ENCODE data around the gene PDZRN3. TPM values are rescaled to one million over a fixed set of nuclear protein-coding genes. Genes with fewer than 3 reads are reported as not detected.

PDZRN3 gene
- total RNA-seq, 1 donor from 2014 or later = 23.9 TPM

DNA sequence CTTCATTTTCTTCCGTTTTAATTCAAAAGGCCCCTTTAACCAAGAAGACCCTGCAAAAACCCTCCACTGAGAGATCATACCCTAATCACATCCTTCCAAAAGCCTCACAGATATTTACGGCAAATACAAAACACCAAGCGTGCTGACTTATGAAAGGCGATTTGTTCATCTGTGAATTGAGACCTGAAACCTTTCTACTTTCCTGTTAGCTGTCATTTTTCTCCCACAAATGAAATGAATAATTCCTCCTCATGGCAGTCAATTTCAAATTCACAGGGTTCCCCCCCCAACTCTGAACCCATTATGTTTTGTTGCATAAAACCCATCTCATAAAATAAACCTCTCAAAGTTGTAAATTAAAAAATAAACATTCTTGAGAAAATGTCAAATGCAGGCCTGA lies 149.6 kb downstream of the PDZRN3 start:
- no peaks in the 10 kb centered on the region for H3K27me3 ChIP-seq
- H3K4me3 ChIP-seq = no peak overlapping the region
- ATAC-seq = no peak
- DNase-seq = no peak
- no peak overlapping the region for H3K27ac ChIP-seq
- TF ChIP-seq, protein P1, sequence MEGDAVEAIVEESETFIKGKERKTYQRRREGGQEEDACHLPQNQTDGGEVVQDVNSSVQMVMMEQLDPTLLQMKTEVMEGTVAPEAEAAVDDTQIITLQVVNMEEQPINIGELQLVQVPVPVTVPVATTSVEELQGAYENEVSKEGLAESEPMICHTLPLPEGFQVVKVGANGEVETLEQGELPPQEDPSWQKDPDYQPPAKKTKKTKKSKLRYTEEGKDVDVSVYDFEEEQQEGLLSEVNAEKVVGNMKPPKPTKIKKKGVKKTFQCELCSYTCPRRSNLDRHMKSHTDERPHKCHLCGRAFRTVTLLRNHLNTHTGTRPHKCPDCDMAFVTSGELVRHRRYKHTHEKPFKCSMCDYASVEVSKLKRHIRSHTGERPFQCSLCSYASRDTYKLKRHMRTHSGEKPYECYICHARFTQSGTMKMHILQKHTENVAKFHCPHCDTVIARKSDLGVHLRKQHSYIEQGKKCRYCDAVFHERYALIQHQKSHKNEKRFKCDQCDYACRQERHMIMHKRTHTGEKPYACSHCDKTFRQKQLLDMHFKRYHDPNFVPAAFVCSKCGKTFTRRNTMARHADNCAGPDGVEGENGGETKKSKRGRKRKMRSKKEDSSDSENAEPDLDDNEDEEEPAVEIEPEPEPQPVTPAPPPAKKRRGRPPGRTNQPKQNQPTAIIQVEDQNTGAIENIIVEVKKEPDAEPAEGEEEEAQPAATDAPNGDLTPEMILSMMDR (IDR thresholded peaks at IDR 0.05) = no peak
- no peaks in the 10 kb centered on the region for H3K9me3 ChIP-seq
- intact Hi-C loops (cut with DNase I) = no loop called here
- no peaks in the 10 kb centered on the region for H3K4me1 ChIP-seq
- no peaks in the 10 kb centered on the region for H3K36me3 ChIP-seq

DNA sequence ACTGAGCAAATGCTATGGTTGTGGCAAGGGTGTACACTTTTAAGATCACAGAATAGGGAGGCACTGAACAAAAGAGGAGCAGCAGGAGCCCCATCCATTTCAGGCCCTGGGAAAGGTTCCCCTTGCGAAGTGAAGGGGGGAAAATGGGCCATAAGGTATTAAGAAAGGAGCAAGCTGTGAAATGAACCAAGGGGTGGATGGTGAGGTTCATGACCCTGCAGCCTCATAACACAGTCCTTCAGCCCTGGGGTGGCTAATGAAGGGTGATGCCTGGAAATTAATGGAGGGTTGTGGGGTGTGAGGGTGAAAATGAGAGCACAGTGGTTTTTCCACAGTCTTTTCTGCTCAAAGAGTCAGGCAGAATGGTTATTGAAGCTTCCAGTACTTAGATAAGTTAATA lies 150.1 kb downstream of the PDZRN3 start:
- Histone ChIP-seq H3K36me3 (no peaks in the 10 kb centered on the region), H3K4me3 (no peak overlapping the region), H3K27me3 (no peaks in the 10 kb centered on the region), H3K4me1 (no peaks in the 10 kb centered on the region), H3K27ac (no peak overlapping the region), H3K9me3 (no peaks in the 10 kb centered on the region)
- ATAC-seq = no peak
- intact Hi-C loops (cut with DNase I) = no loop called here
- TF ChIP-seq, protein P1 (IDR thresholded peaks at IDR 0.05) = no peak
- no peak for DNase-seq

DNA sequence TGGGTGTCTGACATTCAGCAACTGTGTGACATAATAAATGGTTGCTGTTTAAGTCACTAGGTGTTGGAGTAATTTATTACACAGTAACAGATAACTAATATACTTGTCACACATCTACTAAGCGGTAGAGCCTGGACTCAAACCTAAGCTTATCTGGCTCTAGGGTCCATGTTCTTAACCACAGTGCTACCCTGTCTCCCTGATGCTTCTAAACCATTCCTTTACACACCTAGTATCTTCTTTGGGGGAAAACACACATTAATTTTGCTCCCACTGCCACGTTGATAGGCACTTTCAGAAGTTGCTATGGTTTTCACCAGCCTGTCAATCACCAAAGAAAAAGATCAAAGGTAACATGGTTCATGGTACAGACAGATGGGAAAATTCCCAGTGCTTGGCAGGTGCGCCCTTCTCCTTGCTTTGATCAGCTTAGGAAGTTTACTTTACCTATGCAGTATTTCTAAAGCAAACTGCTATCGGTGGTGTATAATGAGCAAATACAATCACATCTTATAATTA lies 150.8 kb downstream of the PDZRN3 start:
- intact Hi-C loops (cut with DNase I) = no loop called here
- Histone ChIP-seq H3K4me3 (no peak overlapping the region), H3K27ac (no peak overlapping the region), H3K36me3 (no peaks in the 10 kb centered on the region), H3K4me1 (no peaks in the 10 kb centered on the region), H3K27me3 (no peaks in the 10 kb centered on the region), H3K9me3 (no peaks in the 10 kb centered on the region)
- DNase-seq (no peak), ATAC-seq (no peak)
- TF ChIP-seq, protein P1 (IDR thresholded peaks at IDR 0.05) = no peak

DNA sequence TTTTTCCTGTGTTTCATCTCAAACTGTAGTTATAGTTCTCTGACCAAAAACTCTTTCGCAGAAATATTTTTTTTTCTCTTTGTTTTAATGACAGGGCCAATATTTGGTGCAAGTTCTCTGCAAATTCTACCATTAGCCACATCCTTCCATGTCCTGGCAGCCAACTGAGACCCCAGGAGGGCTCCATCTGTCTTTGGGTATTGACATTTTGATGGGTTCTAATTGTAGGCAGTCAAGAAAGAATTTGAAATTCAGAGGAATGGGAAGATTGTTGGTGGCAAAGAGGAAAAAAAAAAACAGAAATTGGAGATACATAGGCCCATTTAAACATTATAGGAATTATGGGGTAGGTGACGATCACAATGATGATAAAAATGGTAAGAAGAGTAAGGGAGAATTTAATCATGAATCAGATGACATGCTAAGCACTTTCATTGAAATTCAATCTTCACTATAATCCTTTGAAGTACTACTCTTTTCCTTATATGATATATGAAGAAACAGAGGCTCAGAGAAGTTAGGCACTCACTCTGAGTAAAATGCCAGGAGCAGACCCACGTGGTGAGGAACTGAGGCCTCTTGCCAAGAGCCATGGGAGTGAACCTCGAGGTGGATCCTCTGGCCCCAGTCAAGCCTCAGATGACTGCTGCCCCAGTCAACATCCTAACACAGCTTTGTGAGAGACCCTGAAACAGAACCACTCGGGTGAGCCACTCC lies 151.4 kb downstream of the PDZRN3 start:
- Histone ChIP-seq H3K4me3 (no peak overlapping the region), H3K4me1 (no peaks in the 10 kb centered on the region), H3K36me3 (no peaks in the 10 kb centered on the region), H3K27ac (no peak overlapping the region), H3K27me3 (no peaks in the 10 kb centered on the region), H3K9me3 (no peaks in the 10 kb centered on the region)
- no peak for DNase-seq
- ATAC-seq = no peak
- intact Hi-C loops (cut with DNase I) = no loop called here
- TF ChIP-seq, protein P1 (IDR thresholded peaks at IDR 0.05) = no peak

DNA sequence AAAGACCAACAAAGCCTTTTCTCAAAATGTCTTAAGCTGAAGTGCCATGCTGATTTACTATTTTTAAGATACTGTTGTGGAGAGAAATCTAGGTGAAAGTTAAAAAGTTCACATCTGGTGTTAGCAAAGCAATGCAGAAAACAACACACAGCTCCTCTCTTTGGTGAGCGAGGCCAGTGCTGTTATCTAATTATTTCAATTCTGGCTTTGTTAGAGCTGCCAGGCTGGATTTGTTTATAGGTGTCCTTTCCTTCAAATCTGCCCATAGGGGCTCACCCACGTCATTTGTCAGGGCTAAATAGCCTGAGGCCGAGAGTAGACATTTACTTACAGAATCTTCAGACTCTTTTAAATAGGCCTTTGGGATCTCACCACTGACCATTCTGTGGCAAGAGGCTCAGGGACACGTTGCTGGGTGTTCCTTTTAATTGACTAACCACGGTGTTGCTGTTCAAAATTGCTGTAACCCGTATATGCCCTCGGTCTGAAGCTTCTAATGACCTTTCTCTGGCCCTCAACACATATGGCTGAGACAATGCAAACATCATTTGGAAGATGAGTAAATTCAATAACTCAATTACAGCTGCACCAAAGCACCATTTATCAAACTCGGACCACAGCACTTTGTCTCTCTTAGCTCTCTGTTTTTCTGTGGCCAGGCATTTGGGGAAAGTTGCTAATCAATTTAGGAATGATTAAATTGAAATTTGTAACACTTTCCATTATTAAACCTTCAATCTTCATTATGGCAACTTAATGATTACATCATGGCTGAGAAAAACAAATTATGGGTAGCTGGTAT lies 152.6 kb downstream of the PDZRN3 start:
- TF ChIP-seq, protein P1 (IDR thresholded peaks at IDR 0.05) = no peak
- Histone ChIP-seq H3K4me1 (no peaks in the 10 kb centered on the region), H3K9me3 (no peaks in the 10 kb centered on the region), H3K36me3 (no peaks in the 10 kb centered on the region), H3K27me3 (no peaks in the 10 kb centered on the region), H3K4me3 (no peak overlapping the region), H3K27ac (no peak overlapping the region)
- DNase-seq (no peak), ATAC-seq (no peak)
- intact Hi-C loops (cut with DNase I) = no loop called here
